SK-N-SH (cell line): ENCODE data around the gene C8G.

Experiments used
- ELF1 ChIP-seq: IDR thresholded peaks from 2 replicates; pipeline ENCODE4 v1.4.0; 2012
- EP300 ChIP-seq, 2 experiments: IDR thresholded peaks; 2 replicates each; pipeline versions ENCODE4 v1.4.0 to v1.6.1; 2012; ENCODE audit warnings: borderline replicate concordance in 1 of 2, low read depth in 1 of 2, low read length in 1 of 2
- GABPA ChIP-seq: IDR thresholded peaks from 2 replicates; pipeline ENCODE4 v1.4.0; 2012; ENCODE audit warnings: low read depth, mild to moderate bottlenecking
- JUND ChIP-seq: IDR thresholded peaks from 2 replicates; pipeline ENCODE4 v1.4.0; 2012
- RAD21 ChIP-seq: IDR thresholded peaks from 2 replicates; pipeline ENCODE4 v1.6.1; 2012; ENCODE audit warnings: mild to moderate bottlenecking, low read length
- SMC3 ChIP-seq: IDR thresholded peaks from 2 replicates; pipeline ENCODE4 v1.6.1; 2012; ENCODE audit warnings: low read depth, low read length, improper control_type of control experiment
- YY1 ChIP-seq: IDR thresholded peaks from 2 replicates; pipeline ENCODE4 v1.4.0; 2012; ENCODE audit warnings: low read depth, mild to moderate bottlenecking
- TF ChIP-seq, protein P1 (sequence below): fragments of 200-600 bp; sonication (generic); IDR thresholded peaks from 2 replicates; pipeline ENCODE4 v1.6.1; 2017; ENCODE audit warnings: antibody characterized with exemption, mild to moderate bottlenecking, moderate library complexity
- TF ChIP-seq, protein P2 (sequence below): IDR thresholded peaks from 2 replicates; pipeline ENCODE4 v1.4.0; 2012; ENCODE audit warnings: low read depth
- TF ChIP-seq, protein P3 (sequence below): IDR thresholded peaks from 2 replicates; pipeline ENCODE4 v1.4.0; 2012; ENCODE audit warnings: low read depth, borderline replicate concordance

DNA sequence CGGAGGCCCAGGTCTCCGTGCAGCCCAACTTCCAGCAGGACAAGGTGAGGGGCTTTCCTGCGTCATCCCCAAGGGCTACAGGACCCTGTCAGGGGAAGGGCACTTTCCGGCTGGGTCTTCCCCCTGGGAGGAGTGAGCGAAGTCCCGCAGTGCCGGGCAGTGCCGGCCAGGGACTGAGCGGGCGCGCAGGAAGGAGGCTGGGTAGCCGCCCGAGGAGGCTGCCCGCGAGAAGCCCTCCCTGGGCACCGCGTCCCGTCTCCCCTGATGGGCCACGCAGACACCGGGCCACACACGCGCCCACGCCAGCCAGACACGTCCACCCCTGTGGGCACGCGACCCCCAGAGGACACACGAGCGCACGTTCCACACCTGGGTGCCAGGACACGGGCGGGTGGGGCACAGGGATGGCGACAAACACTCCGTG lies 32.6 kb downstream of the C8G start:
- TF ChIP-seq, protein P1, sequence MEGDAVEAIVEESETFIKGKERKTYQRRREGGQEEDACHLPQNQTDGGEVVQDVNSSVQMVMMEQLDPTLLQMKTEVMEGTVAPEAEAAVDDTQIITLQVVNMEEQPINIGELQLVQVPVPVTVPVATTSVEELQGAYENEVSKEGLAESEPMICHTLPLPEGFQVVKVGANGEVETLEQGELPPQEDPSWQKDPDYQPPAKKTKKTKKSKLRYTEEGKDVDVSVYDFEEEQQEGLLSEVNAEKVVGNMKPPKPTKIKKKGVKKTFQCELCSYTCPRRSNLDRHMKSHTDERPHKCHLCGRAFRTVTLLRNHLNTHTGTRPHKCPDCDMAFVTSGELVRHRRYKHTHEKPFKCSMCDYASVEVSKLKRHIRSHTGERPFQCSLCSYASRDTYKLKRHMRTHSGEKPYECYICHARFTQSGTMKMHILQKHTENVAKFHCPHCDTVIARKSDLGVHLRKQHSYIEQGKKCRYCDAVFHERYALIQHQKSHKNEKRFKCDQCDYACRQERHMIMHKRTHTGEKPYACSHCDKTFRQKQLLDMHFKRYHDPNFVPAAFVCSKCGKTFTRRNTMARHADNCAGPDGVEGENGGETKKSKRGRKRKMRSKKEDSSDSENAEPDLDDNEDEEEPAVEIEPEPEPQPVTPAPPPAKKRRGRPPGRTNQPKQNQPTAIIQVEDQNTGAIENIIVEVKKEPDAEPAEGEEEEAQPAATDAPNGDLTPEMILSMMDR = no peak
- TF ChIP-seq EP300 (IDR thresholded peaks at IDR 0.05; ENCODE audit: borderline replicate concordance in 1 of 2, low read depth in 1 of 2, low read length in 1 of 2) (no peak), YY1 (no peak), RAD21 (no peak), SMC3 (no peak), GABPA (no peak), JUND (no peak), ELF1 (no peak)
- TF ChIP-seq, protein P2, sequence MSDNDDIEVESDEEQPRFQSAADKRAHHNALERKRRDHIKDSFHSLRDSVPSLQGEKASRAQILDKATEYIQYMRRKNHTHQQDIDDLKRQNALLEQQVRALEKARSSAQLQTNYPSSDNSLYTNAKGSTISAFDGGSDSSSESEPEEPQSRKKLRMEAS = no peak
- TF ChIP-seq, protein P3, sequence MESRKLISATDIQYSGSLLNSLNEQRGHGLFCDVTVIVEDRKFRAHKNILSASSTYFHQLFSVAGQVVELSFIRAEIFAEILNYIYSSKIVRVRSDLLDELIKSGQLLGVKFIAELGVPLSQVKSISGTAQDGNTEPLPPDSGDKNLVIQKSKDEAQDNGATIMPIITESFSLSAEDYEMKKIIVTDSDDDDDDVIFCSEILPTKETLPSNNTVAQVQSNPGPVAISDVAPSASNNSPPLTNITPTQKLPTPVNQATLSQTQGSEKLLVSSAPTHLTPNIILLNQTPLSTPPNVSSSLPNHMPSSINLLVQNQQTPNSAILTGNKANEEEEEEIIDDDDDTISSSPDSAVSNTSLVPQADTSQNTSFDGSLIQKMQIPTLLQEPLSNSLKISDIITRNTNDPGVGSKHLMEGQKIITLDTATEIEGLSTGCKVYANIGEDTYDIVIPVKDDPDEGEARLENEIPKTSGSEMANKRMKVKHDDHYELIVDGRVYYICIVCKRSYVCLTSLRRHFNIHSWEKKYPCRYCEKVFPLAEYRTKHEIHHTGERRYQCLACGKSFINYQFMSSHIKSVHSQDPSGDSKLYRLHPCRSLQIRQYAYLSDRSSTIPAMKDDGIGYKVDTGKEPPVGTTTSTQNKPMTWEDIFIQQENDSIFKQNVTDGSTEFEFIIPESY = no peak
